Measurements from ENCODE around the gene HTR6. TPM values are rescaled to one million over a fixed set of nuclear protein-coding genes. Genes with fewer than 3 reads are reported as not detected.
"Not testable (repeated sequence)": the region's sequence is repeated elsewhere in the genome, so short reads cannot be mapped to it uniquely, and the experiment has no call there.

The HTR6 gene
- total RNA-seq, 4 donors from 2014 or later = not detected

- no peak for TF ChIP-seq CTCF (IDR thresholded peaks at IDR 0.05)
- TF ChIP-seq POLR2A (IDR thresholded peaks at IDR 0.05; ENCODE audit: low read depth) = no peak
- TF ChIP-seq POLR2AphosphoS5 (IDR thresholded peaks at IDR 0.05) = no peak
- no peak for TF ChIP-seq EP300 (IDR thresholded peaks at IDR 0.05)
- Histone ChIP-seq H3K27me3 (no peaks in the 10 kb centered on the region), H3K27ac (replicated peaks in 1 of 4) (peak overlapping the region in 3 of 4 donors; percentile 66 to 74 (median 68)), H3K4me1 (peaks cover 37 to 78% (median 68%) of the 10 kb centered on the region in 4 donors), H3K36me3 (peaks cover 26 to 60% (median 40%) of the 10 kb centered on the region in 4 donors), H3K4me3 (no peak overlapping the region), H3K9me3 (no peaks in the 10 kb centered on the region)
- DNase-seq (ENCODE audit: extremely low spot score) = no peak
- intact Hi-C loops (cut with DNase I) = no loop called here
- 74% methylated on average over 3 of the region's 3 CpGs for WGBS
Measured at GRCh38 chr1:19623523-19623922, 41.2 kb upstream of the HTR6 start.

- Histone ChIP-seq H3K36me3 (peaks cover 27 to 73% (median 42%) of the 10 kb centered on the region in 4 donors), H3K27ac (replicated peaks in 1 of 4) (peak overlapping the region in 3 of 4 donors; percentile 45 to 57 (median 47)), H3K4me1 (peaks cover 22 to 69% (median 59%) of the 10 kb centered on the region in 4 donors), H3K4me3 (no peak overlapping the region), H3K9me3 (no peaks in the 10 kb centered on the region), H3K27me3 (no peaks in the 10 kb centered on the region)
- TF ChIP-seq POLR2AphosphoS5 (IDR thresholded peaks at IDR 0.05) (no peak), POLR2A (IDR thresholded peaks at IDR 0.05; ENCODE audit: low read depth) (no peak), EP300 (IDR thresholded peaks at IDR 0.05) (no peak)
- WGBS = 79% methylated on average over 8 of the region's 8 CpGs
- intact Hi-C loops (cut with DNase I) = no loop called here
- DNase-seq (ENCODE audit: extremely low spot score) = no peak
Measured at GRCh38 chr1:19625291-19625937, 39.3 kb upstream of the HTR6 start.

- no peaks in the 10 kb centered on the region for H3K27me3 ChIP-seq
- peaks cover 3 to 39% (median 32%) of the 10 kb centered on the region in 4 donors for H3K4me1 ChIP-seq
- WGBS = 43% methylated on average over 1 of the region's 3 CpGs
- TF ChIP-seq CTCF (IDR thresholded peaks at IDR 0.05) = no peak
- TF ChIP-seq EP300 (IDR thresholded peaks at IDR 0.05) = no peak
- TF ChIP-seq POLR2A (IDR thresholded peaks at IDR 0.05; ENCODE audit: low read depth) = no peak
- H3K4me3 ChIP-seq = no peak overlapping the region
- DNase-seq (ENCODE audit: extremely low spot score) = no peak
- H3K27ac ChIP-seq (replicated peaks in 1 of 4) = peak overlapping the region in 1 of 4 donors; percentile 28
- H3K36me3 ChIP-seq = peaks cover 27 to 59% (median 37%) of the 10 kb centered on the region in 4 donors
- intact Hi-C loops (cut with DNase I) = no loop called here
- no peaks in the 10 kb centered on the region for H3K9me3 ChIP-seq
Measured at GRCh38 chr1:19628879-19629278, 35.8 kb upstream of the HTR6 start.

GRCh38 chr1:19629357-19629756 lies 35.3 kb upstream of the HTR6 start:
- no peak for TF ChIP-seq EP300 (IDR thresholded peaks at IDR 0.05)
- no peak for TF ChIP-seq POLR2AphosphoS5 (IDR thresholded peaks at IDR 0.05)
- no peak for TF ChIP-seq POLR2A (IDR thresholded peaks at IDR 0.05; ENCODE audit: low read depth)
- no peak for TF ChIP-seq CTCF (IDR thresholded peaks at IDR 0.05)
- no peak for DNase-seq (ENCODE audit: extremely low spot score)
- 72% methylated on average over 4 of the region's 4 CpGs for WGBS
- no peaks in the 10 kb centered on the region for H3K9me3 ChIP-seq
- H3K27ac ChIP-seq (replicated peaks in 1 of 4) = peak overlapping the region in 1 of 4 donors; percentile 28
- H3K4me1 ChIP-seq = peaks cover 3 to 37% (median 31%) of the 10 kb centered on the region in 4 donors
- H3K36me3 ChIP-seq = peaks cover 26 to 55% (median 33%) of the 10 kb centered on the region in 4 donors
- no peaks in the 10 kb centered on the region for H3K27me3 ChIP-seq
- H3K4me3 ChIP-seq = no peak overlapping the region
- intact Hi-C loops (cut with DNase I) = no loop called here

GRCh38 chr1:19630192-19630591 lies 34.5 kb upstream of the HTR6 start:
- H3K4me3 ChIP-seq; H3K9me3 ChIP-seq; H3K27me3 ChIP-seq; DNase-seq (ENCODE audit: extremely low spot score); H3K27ac ChIP-seq (replicated peaks in 1 of 4); intact Hi-C loops (cut with DNase I): not testable (repeated sequence)
- Histone ChIP-seq H3K36me3 (peaks cover 20 to 46% (median 26%) of the 10 kb centered on the region in 4 donors), H3K4me1 (peaks cover 3 to 29% (median 25%) of the 10 kb centered on the region in 4 donors)
- no CpG with 5 or more reads among the region's 1 CpG for WGBS

All from esophagus muscularis mucosa (tissue), 4 donors.